Prostate gland (tissue), 2 donors: ENCODE data around the gene IQGAP2. TPM values are rescaled to one million over a fixed set of nuclear protein-coding genes. Genes with fewer than 3 reads are reported as not detected.

Experiments
- DNase-seq: peaks from one replicate; pipeline ENCODE4 v3.0.0-alpha.2; 2019; ENCODE audit warnings: low spot score
- H3K27ac ChIP-seq, 2 donors: fragments of 200-600 bp; sonication (generic); 2 replicates each; pipeline ENCODE4 v1.5.1; 2017 to 2019
- H3K27me3 ChIP-seq: fragments of 200-600 bp; sonication (generic); replicated peaks from 2 replicates; pipeline ENCODE4 v1.5.1; 2019; ENCODE audit not compliant: insufficient read depth
- H3K36me3 ChIP-seq, 2 donors: fragments of 200-600 bp; sonication (generic); 1 replicate in 1 of 2; 2 replicates in 1 of 2; pipeline versions ENCODE4 v1.5.1 to v1.8.1; 2017 to 2019
- H3K4me1 ChIP-seq: fragments of 200-600 bp; sonication (generic); replicated peaks from 2 replicates; pipeline ENCODE4 v1.5.1; 2019
- H3K4me3 ChIP-seq, 2 donors: fragments of 200-600 bp; sonication (generic); 2 replicates each; pipeline ENCODE4 v1.5.1; 2017 to 2019
- H3K9me3 ChIP-seq: fragments of 200-600 bp; sonication (generic); 2 replicates; pipeline ENCODE4 v1.5.1; 2017
- CTCF ChIP-seq, 4 experiments: fragments of 200-600 bp in 2 of 4; fragments of 450-650 bp in 2 of 4; sonication (generic) in 2 of 4; IDR thresholded peaks; 1 replicate in 3 of 4; 2 replicates in 1 of 4; pipeline ENCODE4 v1.5.1; 2016 to 2019; ENCODE audit warnings: antibody characterized with exemption in 4 of 4, mild to moderate bottlenecking in 2 of 4, moderate library complexity in 2 of 4
- POLR2A ChIP-seq: fragments of 450-650 bp; IDR thresholded peaks from one replicate; pipeline ENCODE4 v1.6.1; 2016; ENCODE audit warnings: antibody characterized with exemption, mild to moderate bottlenecking
- POLR2AphosphoS5 ChIP-seq: sonication (generic); formaldehyde crosslinking; IDR thresholded peaks from one replicate; pipeline ENCODE4 v1.6.1; 2017; ENCODE audit warnings: antibody characterized with exemption
- WGBS: methylation state at CpG from one replicate; pipeline ENCODE4 v1.1.5; 2018; 5-methylcytosine and 5-hydroxymethylcytosine counted together
- intact Hi-C: fragments of 100-400 bp; cut with DNase I; formaldehyde crosslinking; loops from one replicate; pipeline ENCODE4 v1.14.2; 2022
- total RNA-seq, 2 donors: library from RNA; depleted of rRNA; stranded (reverse); fragments of >200 nt; gene quantifications; one replicate each; pipeline ENCODE4 v1.1.0, GENCODE V29; 2016

IQGAP2 gene
- total RNA-seq, 2 donors from 2014 or later, result 41.5 to 64.9 TPM

- intact Hi-C loops, result no loop called here
- DNase-seq, result no peak
- Histone ChIP-seq H3K27me3 (no peaks in the 10 kb centered on the region), H3K27ac (no peak overlapping the region), H3K36me3 (no peaks in the 10 kb centered on the region), H3K4me3 (no peak overlapping the region), H3K9me3 (no peaks in the 10 kb centered on the region), H3K4me1 (no peaks in the 10 kb centered on the region)
- 89% methylated on average over 2 of the region's 2 CpGs for WGBS
- TF ChIP-seq POLR2AphosphoS5 (no peak), CTCF (IDR thresholded peaks at IDR 0.05) (no peak), POLR2A (no peak)
These were observed 213.1 kb downstream of the IQGAP2 start for GRCh38 chr5:76616206-76616605.

- H3K36me3 ChIP-seq, result no peaks in the 10 kb centered on the region
- intact Hi-C loops, result no loop called here
- no peak for DNase-seq
- TF ChIP-seq CTCF (IDR thresholded peaks at IDR 0.05), result no peak
- no peak for TF ChIP-seq POLR2AphosphoS5
- TF ChIP-seq POLR2A, result no peak
- WGBS, result 86% methylated on average over 4 of the region's 4 CpGs
- H3K4me1 ChIP-seq, result no peaks in the 10 kb centered on the region
- no peaks in the 10 kb centered on the region for H3K27me3 ChIP-seq
- H3K9me3 ChIP-seq, result no peaks in the 10 kb centered on the region
- no peak overlapping the region for H3K4me3 ChIP-seq
- H3K27ac ChIP-seq, result no peak overlapping the region
These were observed 214.1 kb downstream of the IQGAP2 start for GRCh38 chr5:76617229-76617628.

GRCh38 chr5:76617675-76618074, 214.6 kb downstream of the IQGAP2 start:
- 96% methylated on average over 4 of the region's 4 CpGs for WGBS
- Histone ChIP-seq H3K36me3 (no peaks in the 10 kb centered on the region), H3K27ac (no peak overlapping the region), H3K9me3 (no peaks in the 10 kb centered on the region), H3K27me3 (no peaks in the 10 kb centered on the region), H3K4me1 (no peaks in the 10 kb centered on the region), H3K4me3 (no peak overlapping the region)
- intact Hi-C loops, result no loop called here
- DNase-seq, result no peak
- TF ChIP-seq CTCF (IDR thresholded peaks at IDR 0.05) (no peak), POLR2AphosphoS5 (no peak), POLR2A (no peak)

- no peak for TF ChIP-seq POLR2AphosphoS5
- no peak for TF ChIP-seq POLR2A
- no peak for TF ChIP-seq CTCF (IDR thresholded peaks at IDR 0.05)
- no peak overlapping the region for H3K4me3 ChIP-seq
- intact Hi-C loops, result no loop called here
- no peak overlapping the region for H3K27ac ChIP-seq
- WGBS, result 94% methylated on average over 5 of the region's 5 CpGs
- no peaks in the 10 kb centered on the region for H3K4me1 ChIP-seq
- no peak for DNase-seq
- no peaks in the 10 kb centered on the region for H3K27me3 ChIP-seq
- H3K36me3 ChIP-seq, result no peaks in the 10 kb centered on the region
- no peaks in the 10 kb centered on the region for H3K9me3 ChIP-seq
These were observed 217.1 kb downstream of the IQGAP2 start for GRCh38 chr5:76620166-76620565.

- Histone ChIP-seq H3K27ac (no peak overlapping the region), H3K4me1 (no peaks in the 10 kb centered on the region), H3K27me3 (no peaks in the 10 kb centered on the region), H3K36me3 (no peaks in the 10 kb centered on the region), H3K4me3 (no peak overlapping the region), H3K9me3 (no peaks in the 10 kb centered on the region)
- 92% methylated on average over 5 of the region's 5 CpGs for WGBS
- DNase-seq, result no peak
- intact Hi-C loops, result no loop called here
- TF ChIP-seq CTCF (IDR thresholded peaks at IDR 0.05) (no peak), POLR2A (no peak), POLR2AphosphoS5 (no peak)
These were observed 219.0 kb downstream of the IQGAP2 start for GRCh38 chr5:76622076-76622475.
